Measurements from ENCODE around the gene ZNF653. TPM values are rescaled to one million over a fixed set of nuclear protein-coding genes. Genes with fewer than 3 reads are reported as not detected.
"Not testable (repeated sequence)": the region's sequence is repeated elsewhere in the genome, so short reads cannot be mapped to it uniquely, and the experiment has no call there.

Gene ZNF653
- total RNA-seq, 1 experiment from 2014 or later, result 9.8 TPM

- no peak for DNase-seq (ENCODE audit: low spot score)
Observed at GRCh38 chr19:11481534-11482383, 23.9 kb downstream of the ZNF653 start.

GRCh38 chr19:11480715-11481533 lies 24.7 kb downstream of the ZNF653 start, which contains the start of gene ELAVL3:
TSS of gene ELAVL3 (minus strand) at chr19:11481046. CDS start at chr19:11480608, 438 bp downstream.
- no peak for DNase-seq (ENCODE audit: low spot score)

GRCh38 chr19:11479898-11480714 lies 25.5 kb downstream of the ZNF653 start:
- DNase-seq (ENCODE audit: low spot score), result no peak

GRCh38 chr19:11479090-11479897 lies 26.3 kb downstream of the ZNF653 start:
- DNase-seq (ENCODE audit: low spot score), result no peak

GRCh38 chr19:11478167-11479089 lies 27.2 kb downstream of the ZNF653 start:
- no peak for DNase-seq (ENCODE audit: low spot score)

- DNase-seq (ENCODE audit: low spot score), result no peak
Observed at GRCh38 chr19:11475861-11476260, 29.8 kb downstream of the ZNF653 start.

- not testable (repeated sequence) for DNase-seq (ENCODE audit: low spot score)
Observed at GRCh38 chr19:11475343-11475742, 30.3 kb downstream of the ZNF653 start.

- no peak for DNase-seq (ENCODE audit: low spot score)
Observed at GRCh38 chr19:11473725-11474124, 31.9 kb downstream of the ZNF653 start.

- DNase-seq (ENCODE audit: low spot score), result not testable (repeated sequence)
Observed at GRCh38 chr19:11468266-11468845, 37.3 kb downstream of the ZNF653 start.

GRCh38 chr19:11465600-11465999 lies 40.0 kb downstream of the ZNF653 start:
- DNase-seq (ENCODE audit: low spot score), result no peak

- DNase-seq (ENCODE audit: low spot score), result no peak
Observed at GRCh38 chr19:11464333-11465265, 41.0 kb downstream of the ZNF653 start.

GRCh38 chr19:11463391-11463790 lies 42.2 kb downstream of the ZNF653 start:
- no peak for DNase-seq (ENCODE audit: low spot score)

GRCh38 chr19:11461453-11461852 lies 44.2 kb downstream of the ZNF653 start:
- no peak for DNase-seq (ENCODE audit: low spot score)

GRCh38 chr19:11460207-11460606 lies 45.4 kb downstream of the ZNF653 start:
- DNase-seq (ENCODE audit: low spot score), result no peak

GRCh38 chr19:11458912-11459311 lies 46.7 kb downstream of the ZNF653 start:
- not testable (repeated sequence) for DNase-seq (ENCODE audit: low spot score)

GRCh38 chr19:11458236-11458900 lies 47.3 kb downstream of the ZNF653 start:
- DNase-seq (ENCODE audit: low spot score), result no peak

- no peak for DNase-seq (ENCODE audit: low spot score)
Observed at GRCh38 chr19:11457831-11458230, 47.8 kb downstream of the ZNF653 start.

- no peak for DNase-seq (ENCODE audit: low spot score)
Observed at GRCh38 chr19:11457115-11457514, 48.5 kb downstream of the ZNF653 start.

All from HT-29 (cell line).